Mammary epithelial cell (primary cell): ENCODE measurements around the gene MOB3A.

Source experiments
- EZH2 ChIP-seq: IDR thresholded peaks from 2 replicates; pipeline ENCODE4 v1.6.1; 2012; ENCODE audit warnings: low read length, inconsistent platforms, borderline replicate concordance
- TF ChIP-seq, protein P1 (sequence below), 2 donors: IDR thresholded peaks in 1 of 2; conservative IDR thresholded peaks in 1 of 2; 2 replicates each; pipeline ENCODE4 v1.5.1; 2011 to 2012; ENCODE audit warnings: inconsistent platforms in 2 of 2, low read length in 2 of 2, mild to moderate bottlenecking in 2 of 2, control low read depth in 1 of 2, low read depth in 1 of 2; ENCODE audit not compliant: insufficient read depth in 1 of 2; ENCODE audit errors: extremely low read depth in 1 of 2

DNA sequence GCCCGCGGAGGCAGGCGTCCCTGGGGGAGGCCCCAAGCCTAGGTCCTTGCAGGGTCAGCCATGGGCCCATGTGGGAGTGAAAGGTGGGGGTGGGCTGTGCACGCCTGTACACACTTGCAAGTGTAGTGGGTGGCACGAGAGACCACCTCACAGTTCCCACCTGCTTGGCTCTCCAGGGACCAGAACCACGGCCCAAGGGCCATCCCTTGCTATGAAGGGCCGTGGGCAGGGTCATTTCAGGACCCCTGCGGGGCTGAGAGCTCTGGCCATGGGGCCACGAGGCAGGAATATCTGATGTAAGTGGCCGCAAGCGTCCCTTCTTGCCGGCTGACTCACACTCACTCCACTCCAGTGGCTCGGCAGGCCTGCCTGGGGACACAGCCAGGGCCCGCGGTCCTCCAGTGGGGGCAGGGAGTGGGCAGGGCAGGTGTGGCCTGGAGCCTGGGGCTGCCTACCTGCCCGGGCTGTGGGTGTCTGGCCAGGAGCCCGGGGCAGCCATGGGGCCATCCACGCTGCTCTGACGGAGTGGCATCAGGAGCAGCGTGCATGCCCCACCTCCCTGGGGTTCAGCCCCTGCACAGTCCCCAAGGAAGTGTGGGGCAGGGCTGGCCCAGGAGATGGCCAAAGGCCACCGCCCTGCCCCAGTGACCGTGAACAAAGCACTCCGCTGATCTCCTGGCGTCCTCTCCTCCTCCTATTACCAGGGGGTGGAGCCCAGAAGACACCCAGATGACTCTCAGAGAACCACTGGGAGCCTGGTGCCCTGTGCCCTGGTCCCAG is 36.5 kb downstream of the MOB3A start:
- TF ChIP-seq EZH2 = no peak
- TF ChIP-seq, protein P1, sequence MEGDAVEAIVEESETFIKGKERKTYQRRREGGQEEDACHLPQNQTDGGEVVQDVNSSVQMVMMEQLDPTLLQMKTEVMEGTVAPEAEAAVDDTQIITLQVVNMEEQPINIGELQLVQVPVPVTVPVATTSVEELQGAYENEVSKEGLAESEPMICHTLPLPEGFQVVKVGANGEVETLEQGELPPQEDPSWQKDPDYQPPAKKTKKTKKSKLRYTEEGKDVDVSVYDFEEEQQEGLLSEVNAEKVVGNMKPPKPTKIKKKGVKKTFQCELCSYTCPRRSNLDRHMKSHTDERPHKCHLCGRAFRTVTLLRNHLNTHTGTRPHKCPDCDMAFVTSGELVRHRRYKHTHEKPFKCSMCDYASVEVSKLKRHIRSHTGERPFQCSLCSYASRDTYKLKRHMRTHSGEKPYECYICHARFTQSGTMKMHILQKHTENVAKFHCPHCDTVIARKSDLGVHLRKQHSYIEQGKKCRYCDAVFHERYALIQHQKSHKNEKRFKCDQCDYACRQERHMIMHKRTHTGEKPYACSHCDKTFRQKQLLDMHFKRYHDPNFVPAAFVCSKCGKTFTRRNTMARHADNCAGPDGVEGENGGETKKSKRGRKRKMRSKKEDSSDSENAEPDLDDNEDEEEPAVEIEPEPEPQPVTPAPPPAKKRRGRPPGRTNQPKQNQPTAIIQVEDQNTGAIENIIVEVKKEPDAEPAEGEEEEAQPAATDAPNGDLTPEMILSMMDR (conservative IDR thresholded peaks at IDR 0.05 in 1 of 2, IDR thresholded peaks at IDR 0.05 in 1 of 2; ENCODE audit: extremely low read depth in 1 of 2, insufficient read depth in 1 of 2, low read depth in 1 of 2, low read length in 2 of 2) = no peak
